ENCODE measurements around the gene PDCL3.

- TF ChIP-seq, protein P1, sequence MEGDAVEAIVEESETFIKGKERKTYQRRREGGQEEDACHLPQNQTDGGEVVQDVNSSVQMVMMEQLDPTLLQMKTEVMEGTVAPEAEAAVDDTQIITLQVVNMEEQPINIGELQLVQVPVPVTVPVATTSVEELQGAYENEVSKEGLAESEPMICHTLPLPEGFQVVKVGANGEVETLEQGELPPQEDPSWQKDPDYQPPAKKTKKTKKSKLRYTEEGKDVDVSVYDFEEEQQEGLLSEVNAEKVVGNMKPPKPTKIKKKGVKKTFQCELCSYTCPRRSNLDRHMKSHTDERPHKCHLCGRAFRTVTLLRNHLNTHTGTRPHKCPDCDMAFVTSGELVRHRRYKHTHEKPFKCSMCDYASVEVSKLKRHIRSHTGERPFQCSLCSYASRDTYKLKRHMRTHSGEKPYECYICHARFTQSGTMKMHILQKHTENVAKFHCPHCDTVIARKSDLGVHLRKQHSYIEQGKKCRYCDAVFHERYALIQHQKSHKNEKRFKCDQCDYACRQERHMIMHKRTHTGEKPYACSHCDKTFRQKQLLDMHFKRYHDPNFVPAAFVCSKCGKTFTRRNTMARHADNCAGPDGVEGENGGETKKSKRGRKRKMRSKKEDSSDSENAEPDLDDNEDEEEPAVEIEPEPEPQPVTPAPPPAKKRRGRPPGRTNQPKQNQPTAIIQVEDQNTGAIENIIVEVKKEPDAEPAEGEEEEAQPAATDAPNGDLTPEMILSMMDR (IDR thresholded peaks at IDR 0.05) = no peak
- TF ChIP-seq POLR2A (IDR thresholded peaks at IDR 0.05) = no peak
- no peak for TF ChIP-seq POLR2AphosphoS5 (IDR thresholded peaks at IDR 0.05)
- TF ChIP-seq EP300 (IDR thresholded peaks at IDR 0.05) = no peak
Observed at GRCh38 chr2:100513650-100514049, 49.1 kb upstream of the PDCL3 start.

Measured in upper lobe of left lung (tissue), 4 donors.